NB4 (cell line): ENCODE measurements around the gene TPST2.

ENCODE experiments used
- POLR2A ChIP-seq: IDR thresholded peaks from 2 replicates; pipeline ENCODE4 v1.6.1; 2011; ENCODE audit warnings: mild to moderate bottlenecking; ENCODE audit not compliant: insufficient read length; ENCODE audit errors: extremely low read depth
- TF ChIP-seq, protein P1 (sequence below): IDR thresholded peaks from one replicate; pipeline ENCODE4 v1.5.1; 2012; ENCODE audit warnings: low read depth, low read length
- TF ChIP-seq, protein P2 (sequence below): IDR thresholded peaks from 2 replicates; pipeline ENCODE4 v1.6.1; 2011; ENCODE audit warnings: low read depth, low read length

DNA sequence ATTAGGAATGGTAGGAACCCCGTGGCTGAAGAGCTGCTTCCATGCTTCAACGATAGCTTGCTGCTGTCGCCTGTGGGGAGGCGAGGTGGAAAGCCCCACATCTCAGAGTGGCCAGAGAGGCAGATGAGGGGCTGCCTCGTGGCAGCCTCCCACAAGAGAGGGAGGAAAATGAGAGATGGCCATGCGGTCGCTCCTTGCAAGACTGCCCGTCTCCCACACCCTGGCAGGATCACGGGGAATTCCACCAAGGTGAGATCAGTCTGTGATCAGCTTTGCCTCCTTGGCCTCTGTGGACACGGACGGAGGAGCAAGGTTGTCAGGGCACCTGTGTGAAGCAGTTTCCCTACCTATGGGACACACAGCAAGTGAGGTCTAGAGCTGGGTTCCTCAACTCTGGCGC, 34.9 kb upstream of the TPST2 start:
- TF ChIP-seq, protein P1, sequence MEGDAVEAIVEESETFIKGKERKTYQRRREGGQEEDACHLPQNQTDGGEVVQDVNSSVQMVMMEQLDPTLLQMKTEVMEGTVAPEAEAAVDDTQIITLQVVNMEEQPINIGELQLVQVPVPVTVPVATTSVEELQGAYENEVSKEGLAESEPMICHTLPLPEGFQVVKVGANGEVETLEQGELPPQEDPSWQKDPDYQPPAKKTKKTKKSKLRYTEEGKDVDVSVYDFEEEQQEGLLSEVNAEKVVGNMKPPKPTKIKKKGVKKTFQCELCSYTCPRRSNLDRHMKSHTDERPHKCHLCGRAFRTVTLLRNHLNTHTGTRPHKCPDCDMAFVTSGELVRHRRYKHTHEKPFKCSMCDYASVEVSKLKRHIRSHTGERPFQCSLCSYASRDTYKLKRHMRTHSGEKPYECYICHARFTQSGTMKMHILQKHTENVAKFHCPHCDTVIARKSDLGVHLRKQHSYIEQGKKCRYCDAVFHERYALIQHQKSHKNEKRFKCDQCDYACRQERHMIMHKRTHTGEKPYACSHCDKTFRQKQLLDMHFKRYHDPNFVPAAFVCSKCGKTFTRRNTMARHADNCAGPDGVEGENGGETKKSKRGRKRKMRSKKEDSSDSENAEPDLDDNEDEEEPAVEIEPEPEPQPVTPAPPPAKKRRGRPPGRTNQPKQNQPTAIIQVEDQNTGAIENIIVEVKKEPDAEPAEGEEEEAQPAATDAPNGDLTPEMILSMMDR: no peak
- TF ChIP-seq, protein P2, sequence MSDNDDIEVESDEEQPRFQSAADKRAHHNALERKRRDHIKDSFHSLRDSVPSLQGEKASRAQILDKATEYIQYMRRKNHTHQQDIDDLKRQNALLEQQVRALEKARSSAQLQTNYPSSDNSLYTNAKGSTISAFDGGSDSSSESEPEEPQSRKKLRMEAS: no peak
- no peak for TF ChIP-seq POLR2A
